ENCODE data around the gene PIK3AP1. TPM values are rescaled to one million over a fixed set of nuclear protein-coding genes. Genes with fewer than 3 reads are reported as not detected.

Gene PIK3AP1
- total RNA-seq, 1 donor from 2014 or later, result 3.8 TPM

DNA sequence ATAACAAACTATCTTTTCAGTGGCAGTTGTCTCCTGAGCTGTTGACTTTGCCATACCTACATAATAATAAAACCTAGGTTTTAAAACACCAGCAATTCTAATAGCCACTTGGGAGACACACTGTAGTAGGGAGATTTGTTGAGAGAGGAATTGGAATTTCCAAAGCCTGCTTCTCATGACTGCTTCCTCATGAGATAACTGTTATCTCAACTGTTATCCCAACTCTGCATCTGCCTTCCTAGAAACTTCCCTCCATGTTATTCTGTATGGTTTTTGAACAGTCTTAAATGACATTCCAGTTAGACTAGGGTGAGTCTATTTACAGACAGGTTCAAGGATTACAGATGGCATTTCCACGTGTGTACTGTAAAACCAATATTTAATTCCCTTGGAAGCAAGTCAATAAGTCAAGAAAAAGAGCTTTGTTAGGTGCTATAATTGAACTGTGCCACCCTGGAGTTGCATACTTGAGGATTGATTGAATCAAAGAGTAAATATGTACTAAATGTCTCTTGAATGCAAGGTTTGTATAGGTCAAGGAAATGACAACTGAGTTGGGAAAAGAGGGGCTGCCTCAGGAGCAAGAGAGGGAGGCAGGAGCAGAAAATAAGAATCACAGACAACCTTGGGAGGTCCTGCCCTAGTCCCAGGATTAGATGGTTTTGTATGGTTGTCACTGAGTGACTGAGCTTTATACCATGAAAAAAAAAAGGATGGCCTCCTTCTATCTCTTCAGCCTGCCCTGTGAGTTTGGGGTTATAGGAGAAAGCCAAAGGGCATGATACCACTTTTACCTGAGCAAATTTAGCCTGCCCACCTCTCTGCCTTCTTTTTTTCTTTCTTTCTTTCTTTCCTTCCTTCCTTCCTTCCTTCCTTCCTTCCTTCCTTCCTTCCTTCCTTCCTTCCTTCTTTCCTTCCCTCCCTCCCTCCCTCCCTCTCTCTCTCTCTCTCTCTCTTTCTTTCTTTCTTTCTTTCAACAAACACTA, 123.6 kb downstream of the PIK3AP1 start:
- no peak overlapping the region for H3K9ac ChIP-seq
- no peaks in the 10 kb centered on the region for H3K4me1 Mint-ChIP-seq
- no peaks in the 10 kb centered on the region for H3K9me3 ChIP-seq (ENCODE audit: low read depth)
- H3K27ac ChIP-seq, result no peak overlapping the region
- H3K36me3 Mint-ChIP-seq, result no peaks in the 10 kb centered on the region
- H3K4me2 ChIP-seq, result no peak overlapping the region
- no peaks in the 10 kb centered on the region for H4K20me1 ChIP-seq (ENCODE audit: low read depth)
- no peaks in the 10 kb centered on the region for H3K4me1 ChIP-seq
- TF ChIP-seq, protein P1, sequence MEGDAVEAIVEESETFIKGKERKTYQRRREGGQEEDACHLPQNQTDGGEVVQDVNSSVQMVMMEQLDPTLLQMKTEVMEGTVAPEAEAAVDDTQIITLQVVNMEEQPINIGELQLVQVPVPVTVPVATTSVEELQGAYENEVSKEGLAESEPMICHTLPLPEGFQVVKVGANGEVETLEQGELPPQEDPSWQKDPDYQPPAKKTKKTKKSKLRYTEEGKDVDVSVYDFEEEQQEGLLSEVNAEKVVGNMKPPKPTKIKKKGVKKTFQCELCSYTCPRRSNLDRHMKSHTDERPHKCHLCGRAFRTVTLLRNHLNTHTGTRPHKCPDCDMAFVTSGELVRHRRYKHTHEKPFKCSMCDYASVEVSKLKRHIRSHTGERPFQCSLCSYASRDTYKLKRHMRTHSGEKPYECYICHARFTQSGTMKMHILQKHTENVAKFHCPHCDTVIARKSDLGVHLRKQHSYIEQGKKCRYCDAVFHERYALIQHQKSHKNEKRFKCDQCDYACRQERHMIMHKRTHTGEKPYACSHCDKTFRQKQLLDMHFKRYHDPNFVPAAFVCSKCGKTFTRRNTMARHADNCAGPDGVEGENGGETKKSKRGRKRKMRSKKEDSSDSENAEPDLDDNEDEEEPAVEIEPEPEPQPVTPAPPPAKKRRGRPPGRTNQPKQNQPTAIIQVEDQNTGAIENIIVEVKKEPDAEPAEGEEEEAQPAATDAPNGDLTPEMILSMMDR (IDR thresholded peaks at IDR 0.05), result no peak
- TF ChIP-seq EZH2 (IDR thresholded peaks at IDR 0.05) (no peak), EZH2phosphoT487 (IDR thresholded peaks at IDR 0.05) (no peak)
- no peaks in the 10 kb centered on the region for H3K9me3 Mint-ChIP-seq
- no peaks in the 10 kb centered on the region for H3K27me3 Mint-ChIP-seq (ENCODE audit: insufficient read depth, low read depth)
- no peak for DNase-seq (ENCODE audit: low spot score)
- no peak overlapping the region for H3K4me3 Mint-ChIP-seq
- no peak overlapping the region for H3K27ac Mint-ChIP-seq
- H3K4me3 ChIP-seq, result no peak overlapping the region
- H3K36me3 ChIP-seq, result no peaks in the 10 kb centered on the region
- no peaks in the 10 kb centered on the region for H3F3A ChIP-seq (ENCODE audit: low read depth)
- H2AFZ ChIP-seq (replicated peaks), result no peak overlapping the region
- H3K79me2 ChIP-seq (ENCODE audit: low read depth), result no peaks in the 10 kb centered on the region
- no peaks in the 10 kb centered on the region for H3K27me3 ChIP-seq

DNA sequence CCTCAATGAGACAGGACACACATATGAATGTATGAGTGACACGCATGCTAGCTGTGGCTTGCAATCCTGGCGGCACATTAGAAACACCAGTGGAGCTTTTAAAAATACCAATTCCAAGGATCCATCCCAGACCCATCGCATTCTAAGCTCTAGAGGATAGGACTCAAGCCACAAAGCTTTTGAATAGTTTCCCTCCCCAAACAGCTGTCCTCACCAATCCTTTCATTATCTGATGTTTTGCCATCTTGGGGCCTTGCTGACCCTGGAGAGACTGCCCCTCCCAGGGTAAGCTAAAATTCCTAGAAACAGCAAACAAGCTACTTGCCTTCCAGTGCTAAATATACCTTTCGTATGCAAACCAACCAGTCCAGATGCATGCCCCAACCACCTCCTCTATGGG, 124.6 kb downstream of the PIK3AP1 start:
- no peaks in the 10 kb centered on the region for H3K36me3 Mint-ChIP-seq
- no peaks in the 10 kb centered on the region for H3K27me3 Mint-ChIP-seq (ENCODE audit: insufficient read depth, low read depth)

DNA sequence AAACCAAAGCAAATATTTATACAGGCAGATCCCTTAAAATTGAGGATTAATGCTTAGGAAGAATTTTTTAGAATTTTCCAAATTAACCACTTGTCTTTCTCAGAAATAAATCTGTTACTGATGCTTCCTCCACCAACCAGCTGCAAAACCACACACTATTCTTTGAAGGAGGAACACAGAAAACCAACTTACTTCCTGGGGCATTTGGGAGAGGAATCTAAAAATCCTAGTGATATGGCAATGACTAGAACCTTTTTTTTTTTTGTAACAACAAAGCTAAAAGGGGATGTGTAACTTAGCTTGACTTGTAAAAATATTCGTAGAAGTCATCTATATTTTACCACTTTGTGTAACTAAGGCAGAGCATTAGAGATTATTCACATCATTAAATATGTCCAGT, 128.4 kb downstream of the PIK3AP1 start:
- Mint-ChIP-seq H3K9me3 (no peaks in the 10 kb centered on the region), H3K27me3 (ENCODE audit: insufficient read depth, low read depth) (no peaks in the 10 kb centered on the region), H3K4me3 (no peak overlapping the region), H3K4me1 (no peaks in the 10 kb centered on the region), H3K36me3 (no peaks in the 10 kb centered on the region), H3K27ac (no peak overlapping the region)
- Histone ChIP-seq H3F3A (ENCODE audit: low read depth) (peaks cover 10% of the 10 kb centered on the region), H3K4me2 (no peak overlapping the region), H3K9ac (no peak overlapping the region), H3K27me3 (no peaks in the 10 kb centered on the region), H3K4me1 (peaks cover 8% of the 10 kb centered on the region), H3K27ac (no peak overlapping the region), H4K20me1 (ENCODE audit: low read depth) (no peaks in the 10 kb centered on the region), H3K36me3 (no peaks in the 10 kb centered on the region), H3K4me3 (no peak overlapping the region), H3K9me3 (ENCODE audit: low read depth) (no peaks in the 10 kb centered on the region), H2AFZ (replicated peaks) (no peak overlapping the region), H3K79me2 (ENCODE audit: low read depth) (peaks cover 7% of the 10 kb centered on the region)
- no peak for DNase-seq (ENCODE audit: low spot score)
- TF ChIP-seq, protein P1 (IDR thresholded peaks at IDR 0.05), result no peak
- no peak for TF ChIP-seq EZH2 (IDR thresholded peaks at IDR 0.05)
- no peak for TF ChIP-seq EZH2phosphoT487 (IDR thresholded peaks at IDR 0.05)

More for the DNA sequence above, 124.6 kb downstream of the PIK3AP1 start:
- no peak overlapping the region for H2AFZ ChIP-seq (replicated peaks)
- H3K27ac ChIP-seq, result no peak overlapping the region
- no peaks in the 10 kb centered on the region for H3F3A ChIP-seq (ENCODE audit: low read depth)
- H3K27me3 ChIP-seq, result no peaks in the 10 kb centered on the region
- H3K79me2 ChIP-seq (ENCODE audit: low read depth), result no peaks in the 10 kb centered on the region
- H3K36me3 ChIP-seq, result no peaks in the 10 kb centered on the region
- Mint-ChIP-seq H3K9me3 (no peaks in the 10 kb centered on the region), H3K27ac (no peak overlapping the region), H3K4me1 (no peaks in the 10 kb centered on the region), H3K4me3 (no peak overlapping the region)
- no peak overlapping the region for H3K9ac ChIP-seq
- H3K4me1 ChIP-seq, result no peaks in the 10 kb centered on the region
- DNase-seq (ENCODE audit: low spot score), result no peak
- no peaks in the 10 kb centered on the region for H3K9me3 ChIP-seq (ENCODE audit: low read depth)
- TF ChIP-seq, protein P1 (IDR thresholded peaks at IDR 0.05), result no peak
- no peak for TF ChIP-seq EZH2 (IDR thresholded peaks at IDR 0.05)
- no peak for TF ChIP-seq EZH2phosphoT487 (IDR thresholded peaks at IDR 0.05)
- no peak overlapping the region for H3K4me2 ChIP-seq
- no peaks in the 10 kb centered on the region for H4K20me1 ChIP-seq (ENCODE audit: low read depth)
- H3K4me3 ChIP-seq, result no peak overlapping the region
